ENCODE data around the gene ZNF614.
"Not testable (repeated sequence)": the region's sequence is repeated elsewhere in the genome, so short reads cannot be mapped to it uniquely, and the experiment has no call there.

ZNF614 gene

DNA sequence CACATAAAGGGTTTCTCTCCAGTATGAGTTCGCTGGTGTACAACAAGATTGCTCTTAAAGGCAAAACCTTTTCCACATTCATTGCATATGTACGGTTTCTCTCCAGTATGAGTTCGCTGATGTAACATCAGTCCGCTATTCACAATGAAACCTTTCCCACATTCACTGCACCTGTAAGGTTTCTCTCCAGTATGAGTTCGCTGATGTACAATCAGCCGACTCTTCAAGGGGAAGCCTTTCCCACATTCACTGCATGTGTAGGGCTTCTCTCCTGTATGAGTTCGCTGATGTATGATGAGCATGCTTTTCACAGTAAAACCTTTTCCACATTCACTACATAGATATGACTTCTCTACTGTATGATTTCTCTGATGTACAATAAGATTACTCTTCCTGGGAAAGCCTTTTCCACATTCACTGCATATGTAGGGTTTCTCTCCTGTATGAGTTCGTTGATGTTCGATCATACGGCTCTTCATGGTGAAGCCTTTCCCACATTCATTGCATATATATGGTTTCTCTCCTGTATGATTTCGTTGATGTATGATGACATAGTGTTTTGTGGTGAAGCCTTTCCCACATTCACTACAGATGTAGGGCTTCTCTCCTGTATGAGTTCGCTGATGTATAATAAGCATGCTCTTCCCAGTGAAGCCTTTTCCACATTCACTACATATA, 6.0 kb upstream of the ZNF614 start:
- no peak overlapping the region for H3K9ac ChIP-seq (ENCODE audit: low read length in 5 of 5)
- H3K27ac ChIP-seq (ENCODE audit: low read depth, low read length): no peak overlapping the region
- H3K27me3 ChIP-seq (ENCODE audit: control insufficient read depth in 5 of 5, insufficient read depth in 4 of 5, low read length in 5 of 5): no peaks in the 10 kb centered on the region
- peaks cover 68 to 88% (median 75%) of the 10 kb centered on the region in 5 donors for H3K9me3 ChIP-seq (ENCODE audit: control insufficient read depth in 5 of 5, low read length in 5 of 5)
- H3K4me3 ChIP-seq (ENCODE audit: low read depth in 1 of 5, low read length in 5 of 5): peak overlapping the region; percentile 30 to 66 (median 53)
- H3K4me1 ChIP-seq (ENCODE audit: control insufficient read depth in 5 of 5, insufficient read depth in 5 of 5, low read length in 5 of 5): no peaks in the 10 kb centered on the region
- H3K36me3 ChIP-seq (ENCODE audit: control insufficient read depth in 5 of 5, insufficient read depth in 5 of 5, low read length in 5 of 5): peaks cover 50 to 56% (median 52%) of the 10 kb centered on the region in 5 donors

DNA sequence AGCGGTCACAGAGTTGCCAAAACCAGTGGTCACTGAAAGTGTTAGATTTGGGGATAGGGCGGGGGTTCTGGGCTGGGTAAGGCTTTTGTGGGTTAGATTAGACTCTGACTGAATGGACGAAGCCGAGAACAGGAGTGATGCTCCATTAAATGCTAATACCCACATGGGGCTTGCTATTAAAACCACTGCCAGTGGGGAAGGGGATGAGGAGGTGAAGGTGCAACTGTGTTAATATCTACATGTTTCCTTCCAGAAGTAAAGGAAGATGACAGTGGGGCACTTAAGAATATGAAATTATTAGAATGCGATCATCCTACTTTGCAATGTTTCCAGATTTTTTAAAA, 573 bp upstream of the ZNF614 start:
- Histone ChIP-seq H3K27ac (ENCODE audit: low read depth, low read length) (peak overlapping the region; percentile 87), H3K36me3 (ENCODE audit: control insufficient read depth in 5 of 5, insufficient read depth in 5 of 5, low read length in 5 of 5) (peaks cover 19 to 27% (median 20%) of the 10 kb centered on the region in 5 donors), H3K27me3 (ENCODE audit: control insufficient read depth in 5 of 5, insufficient read depth in 4 of 5, low read length in 5 of 5) (no peaks in the 10 kb centered on the region), H3K4me3 (ENCODE audit: low read depth in 1 of 5, low read length in 5 of 5) (peak overlapping the region; percentile 90 to 100 (median 98)), H3K4me1 (ENCODE audit: control insufficient read depth in 5 of 5, insufficient read depth in 5 of 5, low read length in 5 of 5) (peaks cover 0 to 19% (median 16%) of the 10 kb centered on the region in 5 donors), H3K9me3 (ENCODE audit: control insufficient read depth in 5 of 5, low read length in 5 of 5) (peaks cover 28 to 47% (median 40%) of the 10 kb centered on the region in 5 donors), H3K9ac (ENCODE audit: low read length in 5 of 5) (peak overlapping the region; percentile 91 to 99 (median 98))

DNA sequence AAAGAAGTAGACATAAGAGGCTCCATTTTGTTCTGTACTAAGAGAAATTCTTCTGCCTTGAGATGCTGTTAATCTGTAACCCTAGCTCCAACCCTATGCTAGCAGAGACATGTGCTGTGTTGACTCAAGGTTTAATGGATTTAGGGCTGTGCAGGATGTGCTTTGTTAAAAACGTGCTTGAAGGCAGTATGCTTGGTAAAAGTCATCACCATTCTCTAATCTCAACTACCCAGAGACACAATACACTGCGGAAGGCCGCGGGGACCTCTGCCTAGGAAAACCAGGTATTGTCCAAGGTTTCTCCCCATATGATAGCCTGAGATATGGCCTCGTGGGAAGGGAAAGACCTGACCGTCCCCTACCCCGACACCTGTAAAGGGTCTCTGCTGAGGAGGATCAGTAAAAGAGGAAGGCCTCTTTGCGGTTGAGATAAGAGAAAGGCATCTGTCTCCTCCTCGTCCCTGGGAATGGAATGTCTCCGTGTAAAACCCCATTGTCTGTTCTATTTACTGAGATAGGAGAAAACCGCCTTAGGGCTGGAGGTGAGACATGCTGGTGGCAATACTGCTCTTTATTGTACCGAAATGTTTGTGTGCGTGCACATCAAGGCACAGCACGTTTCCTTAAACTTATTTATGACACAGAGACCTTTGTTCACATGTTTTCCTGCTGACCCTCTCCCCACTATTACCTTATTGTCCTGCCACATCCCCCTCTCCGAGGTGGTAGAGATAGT, 1.8 kb downstream of the ZNF614 start:
- H3K9ac ChIP-seq (ENCODE audit: low read length in 5 of 5); H3K27ac ChIP-seq (ENCODE audit: low read depth, low read length); H3K4me3 ChIP-seq (ENCODE audit: low read depth in 1 of 5, low read length in 5 of 5); H3K27me3 ChIP-seq (ENCODE audit: control insufficient read depth in 5 of 5, insufficient read depth in 4 of 5, low read length in 5 of 5): not testable (repeated sequence)
- Histone ChIP-seq H3K36me3 (ENCODE audit: control insufficient read depth in 5 of 5, insufficient read depth in 5 of 5, low read length in 5 of 5) (peaks cover 14 to 39% (median 32%) of the 10 kb centered on the region in 5 donors), H3K9me3 (ENCODE audit: control insufficient read depth in 5 of 5, low read length in 5 of 5) (peaks cover 13 to 40% (median 31%) of the 10 kb centered on the region in 5 donors), H3K4me1 (ENCODE audit: control insufficient read depth in 5 of 5, insufficient read depth in 5 of 5, low read length in 5 of 5) (peaks cover 0 to 19% (median 16%) of the 10 kb centered on the region in 5 donors)

DNA sequence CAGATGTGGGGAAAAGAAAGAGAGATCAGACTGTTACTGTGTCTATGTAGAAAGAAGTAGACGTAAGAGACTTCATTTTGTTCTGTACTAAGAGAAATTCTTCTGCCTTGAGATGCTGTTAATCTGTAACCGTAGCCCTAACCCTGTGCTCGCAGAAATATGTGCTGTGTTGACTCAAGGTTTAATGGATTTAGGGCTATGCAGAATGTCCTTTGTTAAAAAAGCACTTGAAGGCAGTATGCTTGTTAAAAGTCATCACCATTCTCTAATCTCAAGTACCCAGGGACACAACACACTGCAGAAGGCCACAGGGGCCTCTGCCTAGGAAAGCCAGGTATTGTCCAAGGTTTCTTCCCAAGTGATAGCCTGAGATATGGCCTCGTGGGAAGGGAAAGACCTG, 3.7 kb downstream of the ZNF614 start:
- H3K27me3 ChIP-seq (ENCODE audit: control insufficient read depth in 5 of 5, insufficient read depth in 4 of 5, low read length in 5 of 5); H3K9ac ChIP-seq (ENCODE audit: low read length in 5 of 5); H3K27ac ChIP-seq (ENCODE audit: low read depth, low read length): not testable (repeated sequence)
- H3K4me3 ChIP-seq (ENCODE audit: low read depth in 1 of 5, low read length in 5 of 5): peak overlapping the region in 1 of 5 donors; percentile 25
- H3K36me3 ChIP-seq (ENCODE audit: control insufficient read depth in 5 of 5, insufficient read depth in 5 of 5, low read length in 5 of 5): peaks cover 34 to 58% (median 51%) of the 10 kb centered on the region in 5 donors
- H3K9me3 ChIP-seq (ENCODE audit: control insufficient read depth in 5 of 5, low read length in 5 of 5): peaks cover 18 to 50% (median 37%) of the 10 kb centered on the region in 5 donors
- H3K4me1 ChIP-seq (ENCODE audit: control insufficient read depth in 5 of 5, insufficient read depth in 5 of 5, low read length in 5 of 5): peaks cover 0 to 19% (median 16%) of the 10 kb centered on the region in 5 donors

DNA sequence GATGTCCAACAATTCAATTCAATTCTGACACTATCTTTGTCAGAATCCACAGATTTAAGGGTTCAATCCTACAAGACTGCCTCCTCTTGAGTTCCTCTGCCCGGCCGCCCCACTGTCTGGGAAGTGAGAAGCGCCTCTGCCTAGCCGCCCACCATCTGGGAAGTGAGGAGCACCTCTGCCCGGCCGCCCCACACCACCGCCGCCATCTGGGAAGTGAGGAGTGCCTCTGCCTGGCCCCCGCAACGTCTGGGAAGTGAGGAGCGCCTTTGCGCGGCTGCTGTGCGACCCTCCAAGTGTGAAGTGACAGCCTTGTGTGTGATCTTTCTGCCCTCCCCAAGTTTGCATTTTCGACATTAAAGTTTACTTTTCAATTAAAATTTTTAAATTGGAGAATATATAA, 6.0 kb downstream of the ZNF614 start:
- H3K9me3 ChIP-seq (ENCODE audit: control insufficient read depth in 5 of 5, low read length in 5 of 5): peaks cover 27 to 66% (median 49%) of the 10 kb centered on the region in 5 donors
- H3K27me3 ChIP-seq (ENCODE audit: control insufficient read depth in 5 of 5, insufficient read depth in 4 of 5, low read length in 5 of 5): no peaks in the 10 kb centered on the region
- peak overlapping the region in 2 of 5 donors; percentile 14 to 22 for H3K4me3 ChIP-seq (ENCODE audit: low read depth in 1 of 5, low read length in 5 of 5)
- H3K27ac ChIP-seq (ENCODE audit: low read depth, low read length): no peak overlapping the region
- no peak overlapping the region for H3K9ac ChIP-seq (ENCODE audit: low read length in 5 of 5)
- peaks cover 0 to 4% (median 4%) of the 10 kb centered on the region in 5 donors for H3K4me1 ChIP-seq (ENCODE audit: control insufficient read depth in 5 of 5, insufficient read depth in 5 of 5, low read length in 5 of 5)
- H3K36me3 ChIP-seq (ENCODE audit: control insufficient read depth in 5 of 5, insufficient read depth in 5 of 5, low read length in 5 of 5): peaks cover 47 to 76% (median 69%) of the 10 kb centered on the region in 5 donors

DNA sequence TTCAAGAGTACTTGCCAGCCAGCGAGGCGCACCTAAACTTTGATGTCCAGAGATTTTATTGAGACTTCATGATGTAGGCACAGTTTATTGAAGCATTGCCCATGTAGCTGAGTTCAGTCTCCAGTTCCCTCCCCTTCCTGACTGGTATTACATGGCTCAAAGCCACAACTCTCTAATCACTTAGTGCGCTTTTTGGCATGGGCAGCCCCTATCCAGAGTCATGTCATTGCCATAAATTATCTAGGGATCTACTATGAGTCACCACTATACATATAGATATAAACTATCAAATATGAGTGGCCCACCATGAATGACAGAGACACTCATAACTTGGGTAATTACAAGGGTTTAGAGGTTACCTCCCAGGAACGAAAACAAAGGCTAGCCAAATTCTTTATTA, 7.7 kb downstream of the ZNF614 start:
- Histone ChIP-seq H3K36me3 (ENCODE audit: control insufficient read depth in 5 of 5, insufficient read depth in 5 of 5, low read length in 5 of 5) (peaks cover 58 to 88% (median 83%) of the 10 kb centered on the region in 5 donors), H3K9me3 (ENCODE audit: control insufficient read depth in 5 of 5, low read length in 5 of 5) (peaks cover 44 to 78% (median 65%) of the 10 kb centered on the region in 5 donors), H3K4me3 (ENCODE audit: low read depth in 1 of 5, low read length in 5 of 5) (peak overlapping the region in 4 of 5 donors; percentile 10 to 50 (median 20))

DNA sequence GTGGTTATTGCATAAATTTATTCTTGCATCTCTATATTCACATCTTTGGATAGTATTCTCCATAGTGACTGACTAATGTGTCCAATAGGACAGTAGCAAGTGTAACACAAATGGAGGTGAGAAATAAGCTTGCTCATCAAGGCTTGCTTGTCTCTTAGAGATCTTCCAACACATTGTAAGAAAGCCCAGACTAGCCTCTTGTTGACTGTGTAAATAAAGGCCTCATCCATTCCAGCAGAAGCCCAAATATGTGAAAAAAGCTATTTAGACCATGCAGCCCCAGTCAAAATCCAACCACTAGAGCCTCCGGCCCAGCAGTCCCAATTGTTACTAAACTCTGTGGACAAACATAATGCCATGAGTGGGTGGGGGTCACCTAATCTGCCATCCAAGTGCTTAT, 17.5 kb downstream of the ZNF614 start:
- Histone ChIP-seq H3K36me3 (ENCODE audit: control insufficient read depth in 5 of 5, insufficient read depth in 5 of 5, low read length in 5 of 5) (peaks cover 5 to 13% (median 7%) of the 10 kb centered on the region in 5 donors), H3K27me3 (ENCODE audit: control insufficient read depth in 5 of 5, insufficient read depth in 4 of 5, low read length in 5 of 5) (no peaks in the 10 kb centered on the region), H3K27ac (ENCODE audit: low read depth, low read length) (no peak overlapping the region), H3K9me3 (ENCODE audit: control insufficient read depth in 5 of 5, low read length in 5 of 5) (peaks cover 17 to 30% (median 21%) of the 10 kb centered on the region in 5 donors), H3K4me1 (ENCODE audit: control insufficient read depth in 5 of 5, insufficient read depth in 5 of 5, low read length in 5 of 5) (peaks cover 4 to 15% (median 11%) of the 10 kb centered on the region in 5 donors), H3K4me3 (ENCODE audit: low read depth in 1 of 5, low read length in 5 of 5) (no peak overlapping the region), H3K9ac (ENCODE audit: low read length in 5 of 5) (no peak overlapping the region)

More for the DNA sequence above, 7.7 kb downstream of the ZNF614 start:
- no peak overlapping the region for H3K9ac ChIP-seq (ENCODE audit: low read length in 5 of 5)
- no peak overlapping the region for H3K27ac ChIP-seq (ENCODE audit: low read depth, low read length)
- H3K4me1 ChIP-seq (ENCODE audit: control insufficient read depth in 5 of 5, insufficient read depth in 5 of 5, low read length in 5 of 5): no peaks in the 10 kb centered on the region
- no peaks in the 10 kb centered on the region for H3K27me3 ChIP-seq (ENCODE audit: control insufficient read depth in 5 of 5, insufficient read depth in 4 of 5, low read length in 5 of 5)

DNA sequence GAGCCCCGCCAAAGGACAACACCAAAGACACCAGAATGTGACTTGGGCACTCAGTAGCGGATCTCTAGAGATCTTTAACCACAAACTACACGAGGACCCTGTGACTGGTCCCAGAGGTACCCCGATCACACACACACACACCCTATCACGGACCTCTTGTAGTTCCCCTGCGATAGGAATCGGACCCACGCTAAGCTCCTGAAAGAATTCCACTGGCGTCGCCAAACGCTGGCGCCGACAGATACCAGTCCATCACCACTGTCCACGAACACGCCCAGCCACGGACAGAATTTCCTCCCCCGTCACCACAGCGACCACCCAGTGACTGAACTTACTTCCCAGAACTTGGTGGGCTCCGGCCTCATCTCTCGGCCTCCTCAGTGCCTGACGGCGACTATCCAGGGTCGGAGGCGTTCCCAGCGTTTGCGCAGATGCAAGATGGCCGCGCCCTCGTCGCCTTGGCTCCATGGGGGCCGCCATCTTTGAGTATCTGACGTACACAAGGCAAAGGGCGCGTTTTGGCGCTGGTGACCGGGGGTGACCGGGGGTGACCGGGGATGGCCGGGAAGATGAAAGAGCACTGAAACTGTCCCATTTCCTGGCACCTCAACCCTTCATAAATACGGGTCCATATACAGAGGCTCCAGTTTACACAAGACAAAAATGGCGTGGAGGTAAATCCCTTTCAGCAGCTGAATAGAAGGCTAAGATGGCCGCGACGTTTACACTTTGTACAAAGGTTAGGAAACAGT, 20.2 kb downstream of the ZNF614 start, which contains the start of gene ZNF615:
TSS of gene ZNF615 (minus strand) at position 406 of the 752 bp plus-strand sequence. CDS start 4,500 bp downstream, outside the sequence.
- Histone ChIP-seq H3K9me3 (ENCODE audit: control insufficient read depth in 5 of 5, low read length in 5 of 5) (peaks cover 3 to 28% (median 13%) of the 10 kb centered on the region in 5 donors), H3K27me3 (ENCODE audit: control insufficient read depth in 5 of 5, insufficient read depth in 4 of 5, low read length in 5 of 5) (no peaks in the 10 kb centered on the region), H3K9ac (ENCODE audit: low read length in 5 of 5) (peak within 1 kb of the TSS; percentile 89 to 97 (median 95)), H3K4me1 (ENCODE audit: control insufficient read depth in 5 of 5, insufficient read depth in 5 of 5, low read length in 5 of 5) (peaks cover 4 to 15% (median 11%) of the 10 kb centered on the region in 5 donors), H3K27ac (ENCODE audit: low read depth, low read length) (peak within 1 kb of the TSS; percentile 77), H3K36me3 (ENCODE audit: control insufficient read depth in 5 of 5, insufficient read depth in 5 of 5, low read length in 5 of 5) (peaks cover 8 to 22% (median 12%) of the 10 kb centered on the region in 5 donors), H3K4me3 (ENCODE audit: low read depth in 1 of 5, low read length in 5 of 5) (peak within 1 kb of the TSS; percentile 98 to 100 (median 99))

DNA sequence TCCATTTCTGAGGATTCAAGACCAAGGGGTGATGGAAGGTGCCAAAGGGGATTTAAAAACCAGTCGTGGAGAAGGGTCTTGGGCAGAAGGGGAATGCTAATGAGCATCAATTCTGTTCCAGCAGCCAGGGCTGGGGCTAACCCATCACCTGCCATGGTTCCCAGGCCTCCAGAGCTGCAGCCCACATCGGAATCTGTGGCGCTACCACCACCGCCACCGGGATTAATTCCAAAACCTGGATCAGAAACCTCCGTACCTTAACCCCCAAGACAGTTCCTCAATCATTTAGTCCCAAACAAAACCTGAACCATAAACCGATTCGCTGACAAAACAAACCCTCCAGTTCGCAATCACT, 20.8 kb downstream of the ZNF614 start:
- H3K9ac ChIP-seq (ENCODE audit: low read length in 5 of 5): peak overlapping the region; percentile 89 to 97 (median 95)
- peaks cover 4 to 15% (median 11%) of the 10 kb centered on the region in 5 donors for H3K4me1 ChIP-seq (ENCODE audit: control insufficient read depth in 5 of 5, insufficient read depth in 5 of 5, low read length in 5 of 5)
- no peaks in the 10 kb centered on the region for H3K27me3 ChIP-seq (ENCODE audit: control insufficient read depth in 5 of 5, insufficient read depth in 4 of 5, low read length in 5 of 5)
- peaks cover 9 to 17% (median 10%) of the 10 kb centered on the region in 5 donors for H3K36me3 ChIP-seq (ENCODE audit: control insufficient read depth in 5 of 5, insufficient read depth in 5 of 5, low read length in 5 of 5)
- H3K27ac ChIP-seq (ENCODE audit: low read depth, low read length): peak overlapping the region; percentile 77
- peaks cover 3 to 26% (median 8%) of the 10 kb centered on the region in 5 donors for H3K9me3 ChIP-seq (ENCODE audit: control insufficient read depth in 5 of 5, low read length in 5 of 5)
- H3K4me3 ChIP-seq (ENCODE audit: low read depth in 1 of 5, low read length in 5 of 5): peak overlapping the region; percentile 98 to 100 (median 99)
